Measurements from ENCODE around the gene TRIM44.
A peak's percentile ranks its signal among the peaks of the same experiment; 100 is the strongest.

TRIM44 gene

DNA sequence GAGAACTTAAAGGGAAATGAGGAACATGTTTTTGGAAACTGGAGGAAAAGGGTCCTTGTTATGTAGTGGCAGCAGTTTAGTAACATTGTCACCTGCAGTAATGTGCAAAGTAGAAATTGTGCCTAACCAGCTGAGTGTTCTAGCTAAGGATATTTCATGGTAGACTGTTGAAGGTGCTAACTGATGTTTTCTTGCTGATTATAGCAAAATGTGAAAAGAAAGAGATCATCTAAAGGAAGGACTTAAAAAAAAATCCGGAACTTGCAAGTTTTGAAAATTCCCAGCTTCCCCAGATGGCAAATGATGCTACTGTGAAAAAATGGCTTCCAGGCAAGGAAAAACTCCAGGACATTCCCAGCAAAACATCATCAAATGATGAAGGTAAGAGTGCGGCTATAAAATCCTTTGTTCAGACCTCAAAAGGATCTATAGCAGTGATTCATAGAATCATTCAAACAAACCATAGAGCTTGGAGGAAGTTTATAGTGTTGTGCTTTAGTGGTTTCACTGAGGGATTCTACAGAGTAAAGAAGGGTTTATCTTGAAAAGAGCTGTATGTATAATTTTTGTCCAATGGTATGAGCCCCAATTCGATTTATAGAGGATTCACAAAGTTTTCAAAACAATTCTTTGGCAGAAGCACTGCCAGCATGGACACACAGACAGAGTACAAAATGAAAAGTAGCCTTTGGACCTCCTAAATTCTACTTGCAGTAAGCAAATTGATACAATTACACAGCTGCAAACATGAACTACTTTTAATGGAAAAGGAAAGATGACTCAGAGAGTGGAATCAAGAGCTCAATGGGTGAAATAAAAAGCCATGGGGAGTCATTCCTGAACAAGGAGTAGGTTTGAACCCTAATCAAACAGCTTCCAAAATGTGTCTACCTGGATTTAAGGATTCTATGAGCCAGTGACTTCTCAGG is 4.3 kb upstream of the TRIM44 start:
- TF ChIP-seq EZH2 (IDR thresholded peaks at IDR 0.05; ENCODE audit: borderline replicate concordance, low read length), result no peak
- TF ChIP-seq, protein P1, sequence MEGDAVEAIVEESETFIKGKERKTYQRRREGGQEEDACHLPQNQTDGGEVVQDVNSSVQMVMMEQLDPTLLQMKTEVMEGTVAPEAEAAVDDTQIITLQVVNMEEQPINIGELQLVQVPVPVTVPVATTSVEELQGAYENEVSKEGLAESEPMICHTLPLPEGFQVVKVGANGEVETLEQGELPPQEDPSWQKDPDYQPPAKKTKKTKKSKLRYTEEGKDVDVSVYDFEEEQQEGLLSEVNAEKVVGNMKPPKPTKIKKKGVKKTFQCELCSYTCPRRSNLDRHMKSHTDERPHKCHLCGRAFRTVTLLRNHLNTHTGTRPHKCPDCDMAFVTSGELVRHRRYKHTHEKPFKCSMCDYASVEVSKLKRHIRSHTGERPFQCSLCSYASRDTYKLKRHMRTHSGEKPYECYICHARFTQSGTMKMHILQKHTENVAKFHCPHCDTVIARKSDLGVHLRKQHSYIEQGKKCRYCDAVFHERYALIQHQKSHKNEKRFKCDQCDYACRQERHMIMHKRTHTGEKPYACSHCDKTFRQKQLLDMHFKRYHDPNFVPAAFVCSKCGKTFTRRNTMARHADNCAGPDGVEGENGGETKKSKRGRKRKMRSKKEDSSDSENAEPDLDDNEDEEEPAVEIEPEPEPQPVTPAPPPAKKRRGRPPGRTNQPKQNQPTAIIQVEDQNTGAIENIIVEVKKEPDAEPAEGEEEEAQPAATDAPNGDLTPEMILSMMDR (IDR thresholded peaks at IDR 0.05; ENCODE audit: low read length), result no peak
- no peak overlapping the region for H2AFZ ChIP-seq (ENCODE audit: low read length)

DNA sequence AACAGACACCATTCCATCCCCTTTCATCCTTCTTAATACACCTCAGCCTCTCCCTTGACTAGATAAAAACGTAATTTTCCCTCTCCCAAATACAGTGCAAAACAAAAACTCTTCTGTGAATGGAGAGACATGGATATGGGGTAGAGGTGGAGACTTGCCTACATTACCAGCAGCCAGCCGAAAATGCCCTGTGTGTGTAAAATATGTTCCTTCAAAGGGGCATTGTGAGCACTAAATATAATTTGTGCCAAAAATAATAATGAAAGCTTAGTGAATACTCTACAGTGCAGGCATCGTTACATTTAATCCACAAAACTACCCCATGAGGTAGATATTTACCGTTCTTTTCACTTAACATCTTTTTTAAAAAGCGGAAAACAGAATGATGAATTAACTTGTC is 1.0 kb upstream of the TRIM44 start:
- H3K36me3 ChIP-seq (ENCODE audit: insufficient read depth, low read length), result peaks cover 12% of the 10 kb centered on the region
- no peak overlapping the region for H3K27ac ChIP-seq (ENCODE audit: low read depth, low read length, poor library complexity, severe bottlenecking)
- H4K20me1 ChIP-seq (ENCODE audit: insufficient read depth, low read length), result no peaks in the 10 kb centered on the region
- H3K9me3 ChIP-seq (ENCODE audit: low read length), result peaks cover 11% of the 10 kb centered on the region; the same call in 1 of the 2 replicates
- no peaks in the 10 kb centered on the region for H3K79me2 ChIP-seq (ENCODE audit: insufficient read depth, low read length)
- peak overlapping the region; percentile 46 for H3K9ac ChIP-seq (ENCODE audit: low read length)
- peak overlapping the region; percentile 45; the same call in 1 of the 2 replicates for H2AFZ ChIP-seq (ENCODE audit: low read length)
- H3K4me2 ChIP-seq (ENCODE audit: low read length), result peak overlapping the region; percentile 69
- peaks cover 31% of the 10 kb centered on the region for H3K4me1 ChIP-seq (ENCODE audit: insufficient read depth, low read length, severe bottlenecking)
- no peaks in the 10 kb centered on the region for H3K27me3 ChIP-seq (ENCODE audit: insufficient read depth, low read length)
- H3K9me2 ChIP-seq (ENCODE audit: low read depth, low read length), result no peaks in the 10 kb centered on the region
- no peaks in the 10 kb centered on the region for H3F3A ChIP-seq (ENCODE audit: insufficient read depth, low read length)
- TF ChIP-seq, protein P1 (IDR thresholded peaks at IDR 0.05; ENCODE audit: low read length), result no peak
- no peak for TF ChIP-seq EZH2 (IDR thresholded peaks at IDR 0.05; ENCODE audit: borderline replicate concordance, low read length)
- H3K4me3 ChIP-seq (ENCODE audit: low read depth, low read length, poor library complexity, severe bottlenecking), result peak overlapping the region; percentile 60

More for the DNA sequence above, 4.3 kb upstream of the TRIM44 start:
- Histone ChIP-seq H3K27me3 (ENCODE audit: insufficient read depth, low read length) (no peaks in the 10 kb centered on the region), H3K9ac (ENCODE audit: low read length) (no peak overlapping the region), H3K4me1 (ENCODE audit: insufficient read depth, low read length, severe bottlenecking) (peaks cover 18% of the 10 kb centered on the region), H4K20me1 (ENCODE audit: insufficient read depth, low read length) (no peaks in the 10 kb centered on the region), H3K79me2 (ENCODE audit: insufficient read depth, low read length) (no peaks in the 10 kb centered on the region), H3K27ac (ENCODE audit: low read depth, low read length, poor library complexity, severe bottlenecking) (no peak overlapping the region), H3K9me2 (ENCODE audit: low read depth, low read length) (no peaks in the 10 kb centered on the region), H3K4me3 (ENCODE audit: low read depth, low read length, poor library complexity, severe bottlenecking) (no peak overlapping the region), H3F3A (ENCODE audit: insufficient read depth, low read length) (no peaks in the 10 kb centered on the region), H3K36me3 (ENCODE audit: insufficient read depth, low read length) (no peaks in the 10 kb centered on the region; the same call in 1 of the 2 replicates), H3K4me2 (ENCODE audit: low read length) (no peak overlapping the region), H3K9me3 (ENCODE audit: low read length) (no peaks in the 10 kb centered on the region)

DNA sequence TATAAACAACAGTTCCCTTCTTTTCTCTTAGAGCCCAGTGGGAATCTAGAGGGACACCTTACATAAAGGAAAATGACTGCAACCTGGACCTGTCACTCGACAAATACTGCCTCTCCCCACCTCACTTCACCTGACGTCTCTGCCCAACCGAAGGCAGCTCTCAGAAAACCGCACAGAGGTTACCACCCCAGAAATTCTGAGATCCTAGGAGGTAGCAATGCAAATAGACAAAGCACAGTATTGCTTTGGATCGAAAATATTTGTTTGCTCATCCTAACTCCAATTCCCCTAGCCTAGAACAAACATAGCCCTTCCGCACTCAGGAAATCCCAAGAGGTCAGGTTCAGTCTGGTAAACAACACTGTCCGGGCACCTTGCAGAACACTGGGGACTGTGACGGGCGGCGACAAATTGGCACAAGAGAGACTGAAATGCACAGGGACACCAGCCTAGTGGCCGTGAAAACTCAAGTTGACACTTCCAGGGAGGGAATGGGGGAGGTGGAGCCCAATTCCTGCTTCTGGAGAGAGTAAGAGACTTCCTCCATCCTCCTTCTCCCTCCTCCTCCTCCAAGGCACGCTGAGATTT is 420 bp upstream of the TRIM44 start:
- Histone ChIP-seq H3K27me3 (ENCODE audit: insufficient read depth, low read length) (no peaks in the 10 kb centered on the region), H3K4me2 (ENCODE audit: low read length) (peak overlapping the region; percentile 69), H4K20me1 (ENCODE audit: insufficient read depth, low read length) (no peaks in the 10 kb centered on the region), H3K4me1 (ENCODE audit: insufficient read depth, low read length, severe bottlenecking) (peaks cover 31% of the 10 kb centered on the region), H3K9me2 (ENCODE audit: low read depth, low read length) (no peaks in the 10 kb centered on the region), H3K9ac (ENCODE audit: low read length) (peak overlapping the region; percentile 46), H3K4me3 (ENCODE audit: low read depth, low read length, poor library complexity, severe bottlenecking) (peak overlapping the region; percentile 60), H3K27ac (ENCODE audit: low read depth, low read length, poor library complexity, severe bottlenecking) (no peak overlapping the region), H3K79me2 (ENCODE audit: insufficient read depth, low read length) (no peaks in the 10 kb centered on the region), H3K9me3 (ENCODE audit: low read length) (peaks cover 11% of the 10 kb centered on the region; the same call in 1 of the 2 replicates), H3F3A (ENCODE audit: insufficient read depth, low read length) (no peaks in the 10 kb centered on the region), H3K36me3 (ENCODE audit: insufficient read depth, low read length) (peaks cover 12% of the 10 kb centered on the region), H2AFZ (ENCODE audit: low read length) (peak overlapping the region; percentile 45; the same call in 1 of the 2 replicates)
- TF ChIP-seq, protein P1 (IDR thresholded peaks at IDR 0.05; ENCODE audit: low read length), result no peak
- no peak for TF ChIP-seq EZH2 (IDR thresholded peaks at IDR 0.05; ENCODE audit: borderline replicate concordance, low read length)

All from OCI-LY1 (cell line).